22Rv1 (cell line): ENCODE data around the gene TMEM222.

ENCODE experiments used
- ZFX ChIP-seq: fragments of 450-650 bp; IDR thresholded peaks from 2 replicates; pipeline ENCODE4 v1.6.1; 2017; ENCODE audit warnings: antibody characterized with exemption, borderline replicate concordance
- TF ChIP-seq, protein P1 (sequence below): fragments of 450-650 bp; IDR thresholded peaks from 2 replicates; pipeline ENCODE4 v1.5.1; 2017; ENCODE audit warnings: mild to moderate bottlenecking

DNA sequence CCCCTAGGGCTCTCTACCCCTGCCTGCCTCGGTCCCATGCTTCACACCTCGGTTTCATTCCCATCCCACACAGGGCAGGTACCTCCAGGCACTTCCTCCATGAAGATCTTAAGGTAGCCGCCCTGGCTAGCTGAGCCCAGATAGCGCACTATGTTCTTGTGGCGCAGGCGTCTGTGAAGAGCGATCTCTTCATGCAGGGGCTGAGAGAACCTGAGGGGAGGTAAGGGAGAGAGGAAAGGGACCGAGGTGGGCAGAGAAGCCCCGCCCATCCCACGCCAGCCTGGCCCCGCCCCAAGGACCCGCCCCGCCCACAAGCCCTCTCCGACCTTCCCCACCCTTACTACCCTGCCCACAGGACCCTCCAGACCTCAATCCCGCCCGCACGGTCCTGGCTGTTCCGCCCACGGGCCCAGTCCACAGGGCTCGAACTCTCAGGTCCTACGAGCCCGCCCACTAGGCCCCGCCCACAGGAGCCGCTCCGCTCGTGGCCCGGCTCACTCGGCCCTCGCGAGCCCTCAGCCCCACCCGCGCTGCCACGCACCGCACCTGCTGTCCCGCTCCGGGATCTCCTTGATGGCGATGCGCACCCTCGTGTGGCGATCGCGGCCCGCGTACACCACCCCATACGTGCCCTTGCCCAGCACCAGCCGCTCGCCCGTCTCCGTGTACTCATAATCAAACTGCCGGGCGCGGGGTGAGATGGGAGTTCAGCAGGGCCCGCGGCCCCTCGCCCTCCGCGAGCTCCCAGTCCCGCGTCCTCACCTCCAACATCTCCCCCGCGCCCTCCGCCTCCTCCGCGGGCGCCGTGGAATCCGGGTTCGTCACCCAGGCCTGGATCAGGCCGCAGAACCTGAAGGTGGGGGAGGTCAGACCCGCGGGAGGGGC is 38.4 kb downstream of the TMEM222 start:
- TF ChIP-seq, protein P1, sequence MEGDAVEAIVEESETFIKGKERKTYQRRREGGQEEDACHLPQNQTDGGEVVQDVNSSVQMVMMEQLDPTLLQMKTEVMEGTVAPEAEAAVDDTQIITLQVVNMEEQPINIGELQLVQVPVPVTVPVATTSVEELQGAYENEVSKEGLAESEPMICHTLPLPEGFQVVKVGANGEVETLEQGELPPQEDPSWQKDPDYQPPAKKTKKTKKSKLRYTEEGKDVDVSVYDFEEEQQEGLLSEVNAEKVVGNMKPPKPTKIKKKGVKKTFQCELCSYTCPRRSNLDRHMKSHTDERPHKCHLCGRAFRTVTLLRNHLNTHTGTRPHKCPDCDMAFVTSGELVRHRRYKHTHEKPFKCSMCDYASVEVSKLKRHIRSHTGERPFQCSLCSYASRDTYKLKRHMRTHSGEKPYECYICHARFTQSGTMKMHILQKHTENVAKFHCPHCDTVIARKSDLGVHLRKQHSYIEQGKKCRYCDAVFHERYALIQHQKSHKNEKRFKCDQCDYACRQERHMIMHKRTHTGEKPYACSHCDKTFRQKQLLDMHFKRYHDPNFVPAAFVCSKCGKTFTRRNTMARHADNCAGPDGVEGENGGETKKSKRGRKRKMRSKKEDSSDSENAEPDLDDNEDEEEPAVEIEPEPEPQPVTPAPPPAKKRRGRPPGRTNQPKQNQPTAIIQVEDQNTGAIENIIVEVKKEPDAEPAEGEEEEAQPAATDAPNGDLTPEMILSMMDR, result no peak
- no peak for TF ChIP-seq ZFX
